GM19043 (cell line): ENCODE data around the gene FKBP1A.
"Not testable (repeated sequence)": the region's sequence is repeated elsewhere in the genome, so short reads cannot be mapped to it uniquely, and the experiment has no call there.

ENCODE experiments used
- ATAC-seq: cut with Tn5 transposase; IDR thresholded peaks from one replicate; pipeline ENCODE4 v1.9.1; 2021; ENCODE audit warnings: low read depth; ENCODE audit not compliant: unreplicated experiment

FKBP1A gene

DNA sequence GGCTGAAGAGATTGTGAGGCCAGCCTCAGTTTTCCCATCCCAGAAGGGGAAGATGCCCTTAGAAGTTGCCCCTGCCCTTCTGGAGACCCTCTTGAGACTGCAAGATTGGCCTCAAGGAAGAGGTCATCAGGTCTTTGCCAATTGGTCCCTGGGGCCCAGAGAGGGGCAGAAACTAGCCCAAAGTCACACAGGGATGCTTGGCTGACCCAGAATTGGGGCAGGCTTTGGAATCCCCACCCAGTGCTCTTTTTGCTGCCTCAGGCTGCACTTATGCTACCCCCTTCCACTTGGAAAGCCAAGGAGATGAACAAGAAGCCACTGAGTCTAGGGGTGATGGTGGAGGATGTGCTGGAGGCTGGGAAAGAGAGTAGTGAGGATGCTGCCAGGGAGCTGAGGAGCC, 24.9 kb upstream of the FKBP1A start:
- no peak for ATAC-seq

DNA sequence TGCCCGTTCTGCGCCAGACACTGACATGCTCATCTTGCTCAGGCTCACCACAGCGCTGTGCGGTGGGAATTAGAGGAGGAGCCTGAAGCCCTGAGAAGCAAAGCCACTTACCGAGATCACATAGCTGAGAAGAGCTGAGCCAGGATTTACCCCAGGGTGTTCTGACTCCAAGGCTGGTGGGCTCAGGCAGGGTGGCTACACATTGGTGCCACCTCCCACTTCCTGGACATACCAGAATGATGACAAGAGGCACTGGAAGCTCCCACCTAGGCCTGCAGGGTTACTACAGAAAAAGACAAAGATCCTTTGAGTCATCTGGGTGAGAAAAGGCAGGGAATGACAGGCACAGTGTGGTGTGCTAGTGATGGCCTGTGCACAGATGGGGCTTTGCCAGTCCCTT, 24.4 kb upstream of the FKBP1A start:
- no peak for ATAC-seq

DNA sequence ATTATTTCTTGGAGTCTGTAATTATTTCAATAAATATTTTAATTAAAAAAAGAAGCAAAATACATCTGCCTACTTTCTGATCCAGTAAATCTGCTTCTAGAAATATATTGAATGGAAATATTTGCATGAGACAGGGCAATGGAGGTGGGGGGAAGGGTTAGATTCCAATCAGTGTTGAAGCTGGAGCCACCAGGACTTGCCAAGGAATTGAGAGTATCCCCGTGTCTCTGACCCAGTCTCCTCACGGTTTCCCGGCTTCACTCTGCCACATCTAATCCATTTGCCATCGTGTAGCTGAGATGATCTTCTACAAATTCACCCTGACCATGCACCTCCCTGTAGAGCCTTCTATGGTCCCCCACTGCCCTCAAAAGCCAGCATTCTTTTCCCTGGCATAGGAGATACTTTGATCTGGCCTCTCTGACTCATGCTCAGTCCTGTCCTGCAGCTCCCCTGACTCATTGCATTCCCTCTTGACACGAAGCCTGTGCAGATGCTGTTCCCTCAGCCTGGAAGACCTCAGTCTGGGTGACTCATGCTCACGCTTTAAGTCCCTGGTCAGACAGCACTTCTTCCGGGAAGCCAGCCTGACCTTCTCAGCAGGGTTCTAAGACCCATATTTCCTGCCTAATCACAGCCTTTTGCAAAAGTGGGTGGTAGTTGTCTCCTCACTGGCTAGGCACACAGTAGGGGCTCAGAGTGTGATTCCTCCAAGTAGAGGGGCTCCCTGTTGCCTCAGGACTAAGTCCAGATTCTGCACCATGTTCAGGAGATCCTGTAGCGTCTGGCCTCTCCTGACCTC, 23.0 kb upstream of the FKBP1A start:
- no peak for ATAC-seq

DNA sequence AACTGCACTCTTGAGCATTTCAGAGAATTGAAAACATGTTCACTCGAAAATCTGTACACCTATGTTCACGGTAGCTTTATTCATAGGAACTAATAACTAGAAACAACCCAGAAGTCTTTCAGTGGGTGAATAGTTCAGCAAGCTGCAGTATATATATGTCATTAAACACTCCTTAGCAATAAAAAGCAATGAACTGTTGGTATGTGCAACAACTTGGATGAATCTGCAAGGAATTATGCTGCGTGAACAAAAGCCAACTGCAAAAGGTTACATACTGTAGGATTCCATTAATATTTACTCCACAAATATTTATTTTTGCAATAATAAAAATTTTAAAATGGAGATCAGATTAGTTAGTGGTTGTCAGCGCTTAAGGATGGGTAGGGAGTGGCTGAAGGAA, 22.1 kb upstream of the FKBP1A start:
- ATAC-seq = no peak

DNA sequence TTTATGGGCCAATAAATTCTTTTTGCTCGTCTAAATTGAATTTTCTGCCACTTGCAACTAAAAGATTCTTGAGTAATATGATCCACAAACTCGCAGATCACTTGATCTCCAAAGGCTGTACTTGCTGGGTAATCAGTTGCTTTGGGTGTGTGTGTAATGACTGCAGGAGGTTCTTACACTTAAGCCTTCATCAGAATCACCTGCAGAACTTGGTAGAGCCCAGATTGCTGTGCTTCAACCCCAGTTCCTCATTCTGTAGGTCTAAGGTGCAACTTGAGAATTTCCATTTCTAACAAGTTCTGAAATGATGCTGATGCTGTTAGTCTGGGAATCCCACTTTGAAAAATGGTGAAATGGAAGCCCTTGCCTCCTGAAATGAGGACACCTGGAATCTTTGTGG, 12.9 kb upstream of the FKBP1A start:
- no peak for ATAC-seq

DNA sequence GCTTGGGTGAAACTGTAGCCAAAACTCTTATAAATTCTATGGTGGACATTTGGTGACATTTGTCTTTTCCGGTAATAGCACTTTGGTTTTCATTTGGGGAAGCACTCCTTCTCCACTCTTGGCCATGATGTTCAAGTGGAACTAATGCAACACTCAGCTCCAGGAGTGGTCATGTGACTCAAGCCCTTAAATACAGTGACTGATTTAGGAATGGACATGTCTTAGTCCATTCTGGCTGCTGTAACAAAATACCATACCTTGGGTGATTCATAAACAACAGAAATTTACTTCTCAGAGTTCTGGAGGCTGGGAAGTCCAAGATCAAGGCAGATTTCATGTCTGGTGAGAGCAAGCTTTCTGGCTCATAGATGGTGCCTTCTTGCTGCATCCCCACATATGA, 10.8 kb upstream of the FKBP1A start:
- ATAC-seq = no peak

DNA sequence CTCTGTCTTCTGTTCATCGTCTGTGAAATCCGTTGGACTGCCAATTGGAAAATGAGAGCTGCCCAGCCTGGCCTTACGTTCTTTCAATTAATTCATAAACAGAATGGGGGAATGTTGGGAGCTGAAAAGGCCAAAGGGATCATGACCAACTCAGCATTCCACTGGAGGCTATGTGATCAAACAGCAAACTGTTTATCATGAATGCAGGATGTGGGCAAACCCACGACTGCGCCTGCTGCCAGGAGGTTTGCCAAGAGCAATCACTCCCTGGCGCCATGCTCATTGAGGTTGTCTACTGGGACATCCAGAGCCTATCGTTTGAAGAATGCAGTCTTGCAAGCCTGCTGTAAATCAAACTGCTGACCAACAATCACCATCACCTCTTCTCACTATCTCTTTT, 9.3 kb upstream of the FKBP1A start:
- no peak for ATAC-seq

DNA sequence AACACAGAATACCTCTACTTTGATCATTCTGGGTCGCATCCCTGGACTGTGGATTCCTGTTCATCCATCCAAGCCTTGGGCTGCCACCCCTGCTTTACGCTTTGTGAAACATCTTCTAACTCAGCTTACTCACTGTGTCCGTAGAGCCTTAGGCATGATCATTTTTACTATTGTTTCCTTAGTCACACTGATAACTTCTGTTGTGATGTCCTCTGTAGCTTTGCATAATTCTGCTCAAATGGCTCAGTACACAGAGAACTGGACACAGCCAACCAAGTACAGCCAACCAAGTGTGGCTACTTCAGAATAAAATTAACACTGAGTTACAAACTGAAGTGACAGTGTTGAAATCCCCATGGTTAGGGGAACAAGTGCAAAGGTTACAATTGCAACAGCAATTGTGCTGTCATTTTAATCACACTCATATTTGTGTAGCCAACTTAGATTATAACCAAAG, 8.6 kb upstream of the FKBP1A start:
- no peak for ATAC-seq

DNA sequence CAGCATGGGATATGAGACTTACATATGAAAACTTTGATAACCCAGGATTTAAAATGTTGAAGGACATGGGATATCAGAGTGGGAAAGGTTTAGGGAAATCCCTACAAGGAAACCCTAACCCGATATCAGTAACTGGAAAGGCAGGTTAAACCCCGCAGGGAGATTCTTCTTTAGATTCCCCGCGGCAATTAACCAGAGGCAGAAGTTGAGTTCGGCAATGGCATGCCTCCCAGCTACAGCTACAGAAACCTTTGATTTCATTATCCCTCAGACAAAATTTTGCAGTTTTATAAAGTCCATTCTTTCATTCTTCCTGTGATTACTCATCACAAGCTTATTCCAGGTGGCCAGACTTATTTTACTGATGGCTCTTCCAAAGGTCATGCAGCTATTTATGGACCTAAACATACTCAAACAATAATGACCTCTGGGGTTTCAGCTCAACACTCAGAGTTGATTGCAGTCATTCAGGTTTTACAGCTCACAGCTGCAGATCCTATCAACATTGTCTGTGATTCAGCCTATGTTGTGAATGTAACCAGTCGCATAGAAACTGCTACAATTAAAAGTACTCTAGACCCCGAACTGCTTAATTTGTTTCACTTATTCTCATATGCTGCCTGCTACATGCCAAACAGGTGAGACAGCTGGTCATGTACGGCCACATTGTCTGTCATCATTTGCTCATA, 7.0 kb upstream of the FKBP1A start:
- not testable (repeated sequence) for ATAC-seq

DNA sequence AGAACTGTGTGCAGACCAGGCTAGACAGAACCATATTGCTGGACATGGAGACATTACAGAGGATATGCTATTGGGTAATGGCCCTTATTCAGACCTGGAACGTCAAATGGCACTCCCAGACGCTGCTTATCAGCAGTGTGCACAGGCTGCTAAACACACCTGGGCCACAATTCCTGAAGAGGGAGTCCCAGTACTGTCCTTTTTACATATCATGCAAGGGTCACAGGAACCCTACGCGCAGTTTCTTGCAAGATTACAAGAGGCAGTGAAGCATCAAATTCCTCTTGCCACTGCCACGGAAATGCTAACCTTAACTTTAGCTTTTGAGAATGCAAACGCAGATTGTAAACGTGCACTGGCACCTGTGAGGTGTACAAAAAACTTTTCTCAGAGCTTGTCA, 5.3 kb upstream of the FKBP1A start:
- ATAC-seq = not testable (repeated sequence)

DNA sequence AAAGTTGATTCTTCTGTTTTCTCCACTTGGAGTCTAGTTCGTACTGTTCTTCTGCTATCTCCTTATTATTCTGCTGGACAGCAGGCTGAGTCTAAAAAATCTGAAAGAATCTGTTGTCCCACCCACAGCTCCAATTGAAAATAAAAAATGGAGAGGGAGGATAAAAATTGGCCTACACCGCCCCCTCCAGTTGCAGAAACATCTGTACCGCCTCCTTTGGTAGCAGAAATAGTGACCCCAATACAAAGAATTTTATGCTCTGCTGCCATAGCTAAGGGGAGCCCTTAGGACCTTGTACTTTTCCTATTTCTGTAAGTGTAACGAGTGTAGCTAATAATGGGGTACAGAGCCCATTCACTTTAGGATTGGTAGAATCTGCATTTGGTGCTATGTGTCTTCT, 4.9 kb upstream of the FKBP1A start:
- ATAC-seq = no peak

DNA sequence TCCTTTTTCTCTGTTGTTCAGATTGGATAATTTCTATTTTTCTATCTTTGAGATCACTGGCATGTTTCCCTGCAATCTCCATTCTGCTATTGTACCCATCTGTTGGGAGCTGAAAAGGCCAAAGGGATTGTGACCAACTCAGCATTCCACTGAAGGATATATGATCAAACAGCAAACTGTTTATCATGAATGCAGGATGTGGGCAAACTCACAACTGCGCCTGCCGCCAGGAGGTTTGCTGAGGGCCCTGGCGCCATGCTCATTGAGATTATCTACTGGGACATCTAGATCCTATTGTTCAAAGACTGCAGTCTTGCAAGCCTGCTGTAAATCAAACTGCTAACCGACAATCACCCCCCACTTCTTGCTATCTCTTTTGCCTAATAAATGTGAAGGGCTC, 3.8 kb upstream of the FKBP1A start:
- no peak for ATAC-seq

DNA sequence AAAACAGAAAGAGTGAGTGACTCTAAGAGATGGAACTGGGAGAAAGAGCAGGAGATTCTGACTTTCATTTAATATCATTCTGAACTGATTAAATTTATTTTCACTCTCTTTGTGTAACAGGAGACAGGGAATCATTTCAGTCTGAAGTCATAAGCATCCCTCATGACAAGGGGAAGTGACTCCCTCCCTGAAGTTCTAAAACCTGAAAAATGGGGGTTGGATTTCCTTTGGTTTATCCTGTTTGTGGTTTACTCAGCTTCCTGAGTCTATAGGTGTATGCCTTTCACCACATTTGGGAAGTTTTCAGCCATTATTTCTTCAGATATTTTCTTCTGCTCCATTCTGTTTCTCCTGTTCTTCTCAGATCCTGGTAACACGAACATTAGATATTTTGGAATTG, 3.4 kb upstream of the FKBP1A start:
- ATAC-seq = no peak

DNA sequence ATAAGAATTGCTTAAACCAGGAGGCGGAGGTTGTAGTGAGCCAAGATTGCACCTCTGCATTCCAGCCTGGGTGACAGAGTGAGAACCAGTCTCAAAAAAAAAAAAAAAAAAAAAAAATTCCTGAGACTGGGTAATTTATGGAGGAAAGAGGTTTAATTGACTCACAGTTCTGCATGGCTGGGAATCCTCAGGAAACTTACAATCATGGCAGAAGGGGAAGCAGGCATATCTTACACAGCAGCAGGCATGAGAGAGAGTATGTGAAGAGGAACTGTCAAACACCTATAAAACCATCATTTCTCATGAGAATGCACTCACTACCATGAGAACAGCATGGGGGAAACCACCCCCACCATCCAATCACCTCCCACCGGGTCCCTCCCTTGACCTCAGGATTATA, 1.8 kb upstream of the FKBP1A start:
- no peak for ATAC-seq

DNA sequence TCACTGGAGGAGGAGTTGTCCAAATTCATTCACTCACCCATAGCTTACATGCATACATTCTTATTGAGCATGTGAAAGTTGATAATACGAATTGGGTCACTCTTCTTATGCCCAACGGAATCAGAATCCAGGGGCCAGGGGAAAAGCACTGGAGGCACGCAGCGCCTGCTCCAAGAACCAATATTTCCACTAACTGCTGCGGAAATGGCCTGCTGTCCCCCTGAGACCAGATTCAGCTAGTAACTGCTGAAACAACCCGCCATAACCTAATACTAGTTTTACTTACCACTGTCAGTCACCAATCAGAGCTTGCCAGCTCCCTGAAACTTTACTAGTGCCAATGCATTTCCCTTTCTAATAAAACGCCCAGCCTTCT, 641 bp upstream of the FKBP1A start:
- no peak for ATAC-seq

DNA sequence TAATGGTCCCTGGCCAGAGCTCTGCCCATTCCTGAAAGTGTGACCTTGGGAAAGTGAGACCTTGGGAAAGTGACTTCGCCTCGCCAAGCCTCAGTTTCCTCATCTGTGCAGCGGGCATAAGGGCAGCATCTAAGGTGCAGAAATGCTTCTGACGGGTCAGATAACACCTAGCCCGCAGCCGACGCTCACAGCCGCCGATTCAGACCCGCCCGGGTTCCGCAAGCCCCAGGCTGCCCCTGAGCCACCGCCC, 486 bp downstream of the FKBP1A start:
- ATAC-seq = peak; percentile 15

DNA sequence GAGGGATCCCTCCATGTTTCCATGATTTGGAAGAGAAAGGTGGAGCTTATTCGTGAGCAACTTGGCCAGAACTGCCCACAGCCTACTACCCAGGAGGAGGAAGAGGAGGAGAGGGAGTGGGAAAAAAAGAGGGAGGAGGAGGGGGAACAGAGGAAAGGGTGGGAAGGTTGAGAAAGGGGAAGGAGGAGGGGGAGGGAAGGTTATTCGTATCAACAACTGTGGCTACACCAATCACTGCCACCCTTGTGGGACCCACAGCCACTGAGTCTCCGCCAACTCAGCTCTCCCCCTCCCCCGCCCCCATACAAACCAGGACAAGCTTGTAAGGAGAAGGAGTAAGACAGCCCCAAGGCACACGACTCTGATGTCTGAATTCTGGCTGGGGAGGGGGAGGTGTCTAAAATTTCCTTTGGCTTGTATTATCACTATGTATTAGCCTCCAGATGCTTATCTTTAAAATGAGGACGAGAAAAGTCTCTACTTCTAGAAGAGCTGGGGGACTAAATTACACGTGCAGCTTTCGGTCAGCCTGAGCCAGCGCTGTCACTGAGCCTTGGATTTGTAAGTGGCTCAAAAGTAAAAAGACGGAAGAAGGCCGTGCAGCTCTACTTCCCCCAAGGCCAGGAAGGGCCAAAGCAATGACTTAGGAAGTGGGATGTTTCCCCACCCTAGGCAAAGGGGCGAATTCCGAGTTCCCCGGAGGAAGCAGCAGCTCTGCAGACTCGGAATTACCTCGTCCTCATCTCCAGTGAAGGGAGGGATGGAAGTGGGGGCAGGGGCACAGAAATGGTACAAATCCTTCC, 1.0 kb downstream of the FKBP1A start:
- ATAC-seq = no peak

DNA sequence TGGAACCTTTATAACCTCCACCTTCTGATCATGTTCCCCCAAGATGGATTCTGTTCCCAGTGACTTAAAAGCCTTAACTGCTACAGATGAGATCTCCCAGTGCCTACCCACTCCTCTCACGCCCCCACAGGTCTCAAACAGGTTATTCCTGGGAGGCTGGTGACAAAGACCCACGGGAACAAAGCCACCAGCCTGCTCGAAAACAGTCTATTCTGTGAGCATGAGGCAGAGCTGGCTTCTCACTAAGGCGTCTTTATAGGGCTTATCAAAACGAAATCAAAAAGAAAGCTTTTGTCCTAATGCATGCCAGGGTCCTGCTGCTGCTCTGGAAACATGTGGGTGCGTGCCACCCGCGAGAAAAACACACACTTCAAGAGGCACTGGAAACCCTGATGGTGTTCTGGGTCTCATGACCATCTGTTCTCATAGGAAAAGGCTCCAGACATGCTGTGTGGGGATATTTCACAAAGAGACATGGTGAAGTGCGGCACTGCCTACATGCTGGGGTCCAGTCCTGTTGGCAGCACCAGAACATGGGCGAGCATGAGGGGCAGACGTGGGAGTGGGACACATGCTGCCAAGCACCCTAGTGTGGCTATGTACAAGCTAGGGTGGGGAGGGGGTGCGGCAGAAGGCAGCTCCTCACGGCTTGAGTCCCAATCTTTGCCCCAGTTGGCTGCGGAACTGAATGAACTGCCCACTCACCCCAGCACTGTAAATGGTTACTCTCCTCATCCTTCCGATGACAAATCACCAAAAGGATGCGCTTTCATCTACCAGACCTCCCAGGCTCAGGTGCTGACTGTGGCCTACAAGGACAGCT, 2.1 kb downstream of the FKBP1A start:
- ATAC-seq = no peak

DNA sequence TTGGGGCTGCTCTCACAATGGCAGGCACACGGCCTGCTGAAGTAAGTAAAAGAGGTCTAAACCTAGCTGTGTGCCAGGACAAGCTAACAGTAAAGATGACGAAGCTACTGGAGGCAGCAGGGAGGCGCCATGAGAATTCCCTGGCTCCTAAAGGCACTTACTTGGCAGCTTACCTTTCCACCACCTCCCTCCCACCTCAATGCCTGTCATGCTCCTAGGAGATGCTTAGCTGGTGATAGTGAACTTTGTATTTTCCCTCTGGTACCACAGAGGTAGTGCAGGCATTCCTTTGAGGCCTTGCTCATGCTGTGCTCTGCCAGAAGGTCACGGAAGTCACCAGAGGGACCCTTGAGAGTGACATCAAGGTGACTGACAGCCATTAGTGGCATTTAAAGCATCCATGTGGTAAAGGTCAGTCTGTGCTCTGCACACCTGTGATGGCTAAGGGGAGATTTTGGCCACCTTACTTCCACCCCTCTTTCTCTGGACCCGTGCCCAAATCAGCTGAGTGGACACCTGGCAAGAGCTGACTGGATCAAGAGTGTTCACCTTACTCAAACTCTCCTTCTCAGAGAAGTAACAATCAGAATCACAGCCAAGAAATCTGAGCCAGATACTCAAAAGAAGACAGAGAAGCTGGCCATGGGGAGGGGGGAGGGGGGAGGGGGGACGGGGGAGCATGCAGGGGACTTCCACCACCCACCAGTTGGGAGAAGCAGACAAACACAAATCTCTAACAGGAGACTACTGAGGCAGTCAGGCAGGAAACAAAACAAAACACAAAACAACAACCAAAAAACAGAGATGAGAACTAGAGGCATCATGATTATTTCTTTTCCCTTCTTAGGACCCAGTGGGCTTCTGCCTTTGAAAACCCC, 2.9 kb downstream of the FKBP1A start:
- no peak for ATAC-seq
